HCT116 (cell line): Measurements from ENCODE around the gene EHD4.

Source experiments
- EZH2 ChIP-seq: fragments of 200-600 bp; sonication (generic); IDR thresholded peaks from 2 replicates; pipeline ENCODE4 v1.6.1; 2017; ENCODE audit warnings: antibody characterized with exemption, mixed run types
- POLR2A ChIP-seq: IDR thresholded peaks from 2 replicates; pipeline ENCODE4 v1.7.0; 2011; ENCODE audit warnings: borderline replicate concordance; ENCODE audit not compliant: insufficient read depth, insufficient read length; ENCODE audit errors: extremely low read depth
- POLR2AphosphoS5 ChIP-seq: IDR thresholded peaks from 2 replicates; pipeline ENCODE4 v1.6.1; 2011; ENCODE audit warnings: mild to moderate bottlenecking, low read depth, low read length, moderate library complexity
- YY1 ChIP-seq: IDR thresholded peaks from 2 replicates; pipeline ENCODE4 v1.6.1; 2011; ENCODE audit warnings: low read length, low read depth, moderate library complexity, mild to moderate bottlenecking; ENCODE audit not compliant: insufficient replicate concordance; ENCODE audit errors: extremely low read depth
- ZBTB33 ChIP-seq: IDR thresholded peaks from 2 replicates; pipeline ENCODE4 v1.6.1; 2011; ENCODE audit warnings: mild to moderate bottlenecking, low read length, moderate library complexity; ENCODE audit not compliant: insufficient replicate concordance; ENCODE audit errors: extremely low read depth

DNA sequence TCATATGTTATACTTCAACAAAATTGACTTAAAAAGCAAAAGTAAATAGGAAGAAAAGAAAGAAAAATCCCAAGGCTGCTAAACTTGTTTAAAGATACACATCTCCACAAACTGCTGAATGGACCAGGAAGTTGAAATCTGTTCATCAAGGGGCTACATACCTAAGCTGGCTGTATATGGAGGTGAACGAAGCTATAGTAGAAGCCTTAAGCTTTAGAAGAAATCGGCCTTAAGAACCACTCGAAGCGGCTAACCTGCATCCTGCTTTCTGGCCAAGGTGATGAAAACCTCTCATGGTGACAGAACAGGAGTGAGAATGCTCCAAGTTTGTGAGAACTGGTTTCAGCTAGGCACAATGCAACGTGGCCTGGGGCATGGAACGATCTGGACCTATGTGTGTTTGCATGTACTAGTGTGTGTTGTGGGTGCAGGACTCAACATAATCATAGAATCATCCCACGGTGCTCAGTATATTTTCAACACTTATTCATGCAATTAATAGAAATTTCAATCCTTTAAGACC is 47.2 kb downstream of the EHD4 start:
- no peak for TF ChIP-seq EZH2
- no peak for TF ChIP-seq POLR2A
- TF ChIP-seq YY1: no peak
- no peak for TF ChIP-seq POLR2AphosphoS5
- no peak for TF ChIP-seq ZBTB33
